Measurements from ENCODE around the gene GFI1.
"Not testable (repeated sequence)": the region's sequence is repeated elsewhere in the genome, so short reads cannot be mapped to it uniquely, and the experiment has no call there.

GFI1 gene

DNA sequence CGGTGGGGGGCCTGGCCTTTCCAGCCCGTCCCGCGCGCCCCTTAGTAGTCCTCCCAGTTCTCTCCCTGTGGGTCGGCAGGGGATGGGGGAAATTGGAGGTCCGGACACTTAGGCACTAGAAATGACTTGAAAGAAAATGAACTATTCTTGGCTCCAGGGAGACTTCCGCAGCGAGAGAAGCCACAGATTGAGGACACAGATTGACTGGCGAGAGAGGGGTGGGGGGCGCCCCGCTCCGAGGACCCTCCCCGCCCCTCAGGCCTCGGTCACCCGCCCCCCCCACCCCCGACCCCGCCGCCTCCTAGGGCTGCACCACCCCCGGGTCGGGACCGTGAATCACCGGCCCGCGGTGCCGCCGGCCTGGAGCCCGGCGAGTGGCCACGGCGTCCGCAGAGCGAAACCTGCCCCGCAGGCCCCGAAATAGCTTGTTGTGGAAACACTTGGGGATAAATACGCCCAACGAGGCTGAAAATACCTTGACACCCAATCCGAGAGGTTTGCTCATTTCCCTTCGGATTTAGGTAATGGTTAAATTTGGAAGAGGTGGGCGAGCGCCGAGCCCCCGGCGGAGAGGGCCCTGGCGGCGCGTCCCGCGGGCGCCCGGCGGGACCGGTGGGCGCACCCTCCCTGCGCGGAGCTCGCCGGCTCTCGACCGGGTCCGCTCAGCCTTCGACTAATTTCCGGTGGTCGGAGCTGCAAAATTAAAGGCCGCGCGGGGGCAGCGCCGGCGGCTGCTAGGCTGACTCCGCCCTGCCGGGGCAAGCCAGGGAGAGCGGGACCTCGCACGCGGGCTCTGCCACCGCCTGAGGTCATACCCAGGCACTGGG, at the start of gene GFI1:
Gene GFI1 (minus strand): TSS at position 675 of the 827 bp plus-strand sequence. CDS start 3,438 bp downstream, outside the sequence.
- FAIRE-seq = no peak

DNA sequence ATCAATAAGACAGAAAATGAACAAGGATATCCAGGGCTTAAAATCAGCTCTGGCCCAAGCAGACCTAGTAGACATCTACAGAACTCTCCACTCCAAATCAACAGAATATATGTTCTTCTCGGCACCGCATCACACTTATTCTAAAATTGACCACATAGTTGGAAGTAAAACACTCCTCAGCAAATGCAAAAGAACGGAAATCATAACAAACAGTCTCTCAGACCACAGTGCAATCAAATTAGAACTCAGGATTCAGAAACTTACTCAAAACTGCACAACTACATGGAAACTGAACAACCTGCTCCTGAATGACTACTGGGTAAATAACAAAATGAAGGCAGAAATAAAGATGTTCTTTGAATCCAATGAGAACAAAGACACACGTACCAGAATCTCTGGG, 45.6 kb upstream of the GFI1 start:
- FAIRE-seq = not testable (repeated sequence)

DNA sequence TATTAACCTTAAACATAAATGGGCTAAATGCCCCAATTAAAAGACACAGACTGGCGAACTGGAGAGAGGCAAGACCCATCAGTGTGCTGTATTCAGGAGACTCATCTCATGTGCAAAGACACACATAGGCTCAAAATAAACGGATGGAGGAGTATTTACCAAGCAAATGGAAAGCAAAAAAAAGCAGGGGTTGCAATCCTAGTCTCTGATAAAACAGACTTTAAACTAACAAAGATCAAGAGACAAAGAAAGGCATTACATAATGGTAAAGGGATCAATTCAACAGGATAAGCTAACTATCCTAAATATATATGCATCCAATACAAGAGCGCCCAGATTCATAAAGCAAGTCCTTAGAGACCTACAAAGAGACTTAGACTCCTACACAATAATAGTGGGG, 45.2 kb upstream of the GFI1 start:
- not testable (repeated sequence) for FAIRE-seq

DNA sequence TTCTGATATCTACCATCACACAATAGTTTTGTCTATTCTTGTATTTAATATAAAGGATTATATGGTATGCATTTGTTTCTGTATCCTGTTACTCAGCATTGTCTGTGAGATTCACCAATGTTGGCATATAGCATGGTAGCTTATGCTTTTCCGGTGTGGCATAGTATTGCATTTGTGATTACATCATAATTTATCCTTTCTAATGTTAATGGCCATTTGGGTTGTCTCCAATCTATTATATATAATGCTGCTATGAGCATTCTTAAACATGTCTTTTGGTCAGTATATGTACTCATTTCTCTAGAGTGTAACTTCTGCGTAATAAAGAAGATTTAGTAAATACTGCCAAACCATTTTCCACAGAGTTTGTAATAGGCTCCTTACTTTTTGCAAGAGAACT, 40.9 kb upstream of the GFI1 start:
- FAIRE-seq = no peak

DNA sequence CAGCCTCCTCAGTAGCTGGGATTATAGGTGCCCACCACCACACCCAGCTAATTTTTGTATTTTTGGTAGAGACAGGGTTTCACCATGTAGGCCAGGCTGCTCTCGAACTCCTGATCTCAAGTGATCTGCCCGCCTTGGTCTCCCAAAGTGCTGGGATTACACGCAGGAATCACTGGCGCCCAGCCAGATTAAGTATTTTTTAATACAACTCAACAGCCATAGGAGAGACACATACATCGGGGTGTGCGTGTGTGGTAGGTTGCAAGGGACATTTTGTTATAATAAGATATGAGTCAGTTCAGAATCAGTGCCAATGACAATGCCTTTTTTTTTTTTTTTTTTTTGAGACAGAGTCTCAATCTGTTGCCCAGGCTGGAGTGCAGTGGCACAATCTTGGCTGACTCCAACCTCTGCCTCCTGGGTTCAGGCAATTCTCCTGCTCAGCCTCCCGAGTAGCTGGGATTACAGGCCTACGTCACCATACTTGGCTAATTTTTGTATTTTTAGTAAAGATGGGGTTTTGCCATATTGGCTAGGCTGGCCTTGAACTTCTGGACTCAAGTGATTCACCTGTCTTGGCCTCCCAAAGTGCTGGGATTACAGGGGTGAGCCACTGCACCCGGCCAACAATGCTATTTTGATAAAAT, 38.3 kb upstream of the GFI1 start:
- FAIRE-seq = not testable (repeated sequence)

DNA sequence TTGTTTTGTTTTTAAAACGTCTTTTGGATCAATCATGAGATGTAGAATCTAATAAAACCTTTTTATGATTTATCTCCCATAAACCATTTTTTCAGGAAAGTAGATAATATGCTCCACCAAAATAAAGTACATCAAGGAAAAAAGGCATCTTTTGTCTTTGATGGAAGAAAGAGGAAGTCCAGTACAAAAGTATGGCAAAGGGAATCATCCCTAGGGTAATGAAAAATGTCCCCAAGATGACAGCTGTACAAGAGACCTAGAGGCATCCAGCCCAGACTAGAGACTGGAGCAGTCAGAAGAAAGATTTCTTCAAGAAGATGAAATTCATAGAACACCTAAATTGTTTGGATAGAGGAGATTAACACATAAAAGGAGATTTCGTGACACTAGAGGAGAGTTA, 32.3 kb upstream of the GFI1 start:
- no peak for FAIRE-seq

DNA sequence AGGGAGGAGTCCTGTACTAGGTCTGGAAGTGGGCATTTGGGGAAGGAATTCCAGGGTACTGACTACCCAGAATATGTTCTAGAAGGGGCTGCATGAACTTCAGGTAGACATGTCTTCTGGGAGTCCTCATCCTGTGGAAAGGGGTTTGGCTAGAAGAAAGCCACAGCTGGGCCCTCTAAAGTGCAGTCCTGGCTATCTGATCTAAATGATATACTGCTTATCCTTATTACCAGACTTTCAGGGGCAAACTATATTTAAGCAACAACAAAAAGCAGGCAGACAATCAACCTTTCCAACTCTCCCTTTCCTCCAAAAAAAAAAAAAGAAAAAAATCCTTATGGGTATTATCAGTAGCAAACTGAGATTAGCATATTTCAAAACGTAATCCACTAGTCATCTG, 29.8 kb upstream of the GFI1 start:
- no peak for FAIRE-seq

DNA sequence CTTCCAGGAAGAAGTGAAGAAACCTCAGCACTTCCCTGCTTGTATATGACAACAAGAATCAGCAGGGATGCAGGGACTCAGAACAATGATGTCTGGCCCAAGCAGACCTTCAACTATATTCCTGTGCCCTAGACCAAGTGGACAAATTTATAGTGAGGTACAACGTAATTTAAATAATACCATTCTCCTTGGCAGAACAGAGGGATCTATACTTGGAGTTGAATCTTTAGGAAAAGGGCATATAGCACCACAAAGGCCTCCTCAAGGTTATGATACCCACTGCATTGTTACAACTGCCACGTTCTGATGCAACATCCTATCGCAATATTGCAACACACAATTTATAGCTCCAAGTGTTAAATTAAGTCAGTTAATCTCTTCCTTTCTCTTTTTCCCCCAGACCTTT, 29.1 kb upstream of the GFI1 start:
- no peak for FAIRE-seq

DNA sequence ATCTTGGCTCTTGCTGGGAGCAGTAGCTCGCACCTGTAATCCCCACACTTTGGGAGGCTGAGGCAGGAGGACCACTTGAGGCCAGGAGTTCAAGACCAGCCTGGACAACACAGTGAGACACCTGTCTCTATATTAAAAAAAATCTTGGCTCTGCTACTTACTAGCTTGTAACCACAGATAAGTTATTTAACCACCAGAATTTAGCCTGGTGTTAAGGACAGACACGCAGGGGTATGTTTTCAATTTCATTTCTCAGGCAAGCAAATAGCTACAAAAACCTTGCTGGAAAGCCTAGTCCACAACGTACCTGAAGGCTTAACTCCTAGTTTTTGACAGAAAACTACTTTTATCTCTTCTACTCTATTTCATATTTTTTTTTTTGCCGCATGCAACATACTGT, 24.8 kb upstream of the GFI1 start:
- no peak for FAIRE-seq

DNA sequence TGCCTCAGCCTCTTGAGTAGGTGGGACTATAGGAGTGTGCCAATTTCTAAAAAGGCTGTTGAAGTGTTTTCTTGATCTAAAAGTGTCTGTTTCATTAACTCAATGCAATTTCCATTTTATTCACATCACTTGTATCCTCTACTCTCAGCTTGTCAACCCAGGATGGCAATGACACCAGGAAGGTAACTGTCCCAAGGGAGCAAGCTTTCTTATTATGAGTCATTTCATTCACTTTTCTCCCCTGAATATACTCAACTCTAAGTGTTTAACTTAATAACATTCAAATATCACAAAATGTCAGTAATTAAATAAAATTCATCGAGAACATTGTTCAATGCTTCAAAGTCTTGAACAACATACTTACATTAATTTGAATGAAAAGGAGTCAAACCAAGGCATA, 22.9 kb upstream of the GFI1 start:
- FAIRE-seq = no peak

DNA sequence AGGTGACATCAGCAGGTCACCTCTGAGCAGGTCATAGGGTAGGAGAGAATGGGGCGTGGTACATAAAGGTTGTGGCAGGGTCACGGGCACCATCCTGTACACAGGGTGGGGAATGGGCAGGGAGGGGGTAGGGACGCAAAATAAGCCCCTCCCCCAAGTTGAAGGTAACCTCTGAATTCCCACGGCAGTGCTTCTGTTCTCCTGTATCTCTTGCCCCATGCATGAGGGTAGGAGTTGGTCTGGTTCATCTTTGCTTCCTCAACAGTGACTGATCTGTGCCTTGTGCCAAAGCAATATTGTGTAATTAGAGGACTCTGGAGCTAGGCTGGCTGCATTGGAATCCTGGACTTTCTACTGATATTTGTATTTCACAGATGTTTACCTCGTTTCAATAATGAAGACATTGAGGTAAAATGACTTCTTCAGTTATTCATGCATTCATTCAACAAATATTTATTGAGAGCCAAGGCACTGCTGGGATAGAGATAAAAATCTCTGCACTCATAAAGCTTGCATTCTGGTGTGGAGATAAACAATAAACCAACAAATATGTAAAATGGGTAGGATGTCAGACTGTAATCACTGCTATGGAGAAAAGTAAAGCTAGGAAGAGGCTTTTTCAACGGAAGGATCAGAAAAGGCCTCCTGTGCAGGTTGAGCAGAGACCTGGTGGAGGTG, 18.4 kb upstream of the GFI1 start:
- no peak for FAIRE-seq

DNA sequence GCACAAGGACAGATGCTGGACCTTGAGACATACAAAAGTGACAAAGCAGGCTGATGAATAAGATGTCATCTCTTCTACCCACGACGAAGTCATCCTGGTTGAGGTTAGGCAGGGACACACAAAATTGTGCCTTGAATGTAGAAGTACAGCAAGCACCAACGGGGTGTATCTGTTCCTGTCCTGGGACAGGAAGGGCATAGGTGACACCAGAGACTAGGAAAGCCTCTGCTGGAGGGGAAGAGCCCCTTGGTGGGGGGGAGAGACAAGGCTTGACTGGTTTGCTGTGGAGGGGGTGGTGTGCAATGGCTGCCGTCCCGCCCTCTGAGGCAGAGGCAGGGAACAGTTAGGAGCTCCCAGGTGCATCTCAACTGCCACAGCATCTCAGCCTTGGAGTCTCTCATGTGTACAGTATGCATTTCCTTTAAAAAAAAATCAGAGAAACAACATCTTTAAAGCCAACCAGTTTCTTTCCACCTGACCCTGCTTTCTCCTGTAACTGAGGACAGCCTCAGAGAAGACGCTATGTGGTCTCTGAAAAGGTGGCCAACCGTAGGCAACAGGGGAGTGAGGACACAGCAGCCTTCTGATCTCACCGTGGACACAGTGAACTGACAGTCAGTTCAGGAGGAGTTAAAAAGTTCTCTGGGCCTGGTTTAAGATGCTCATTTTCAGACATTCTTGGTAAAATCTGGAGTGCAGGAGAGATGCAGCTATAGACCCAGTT, 17.7 kb upstream of the GFI1 start:
- FAIRE-seq = no peak

DNA sequence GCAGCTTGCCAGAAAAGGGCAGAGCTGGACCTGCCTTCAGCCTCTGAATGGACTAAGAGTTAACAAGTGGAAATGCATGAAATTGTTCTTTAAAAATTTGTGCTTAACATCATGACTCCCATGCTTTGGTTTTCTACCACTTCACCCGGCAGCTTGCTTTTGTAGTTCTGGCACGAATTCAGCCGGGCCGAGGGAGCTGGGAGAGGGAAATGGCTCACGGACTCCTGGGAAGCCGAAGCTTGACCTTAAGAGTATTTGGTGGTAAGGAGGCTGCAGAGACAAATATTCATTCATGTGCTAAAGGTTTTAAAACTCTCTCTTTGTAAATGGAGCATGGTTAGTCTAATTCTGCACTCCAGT, 17.2 kb upstream of the GFI1 start:
- no peak for FAIRE-seq

DNA sequence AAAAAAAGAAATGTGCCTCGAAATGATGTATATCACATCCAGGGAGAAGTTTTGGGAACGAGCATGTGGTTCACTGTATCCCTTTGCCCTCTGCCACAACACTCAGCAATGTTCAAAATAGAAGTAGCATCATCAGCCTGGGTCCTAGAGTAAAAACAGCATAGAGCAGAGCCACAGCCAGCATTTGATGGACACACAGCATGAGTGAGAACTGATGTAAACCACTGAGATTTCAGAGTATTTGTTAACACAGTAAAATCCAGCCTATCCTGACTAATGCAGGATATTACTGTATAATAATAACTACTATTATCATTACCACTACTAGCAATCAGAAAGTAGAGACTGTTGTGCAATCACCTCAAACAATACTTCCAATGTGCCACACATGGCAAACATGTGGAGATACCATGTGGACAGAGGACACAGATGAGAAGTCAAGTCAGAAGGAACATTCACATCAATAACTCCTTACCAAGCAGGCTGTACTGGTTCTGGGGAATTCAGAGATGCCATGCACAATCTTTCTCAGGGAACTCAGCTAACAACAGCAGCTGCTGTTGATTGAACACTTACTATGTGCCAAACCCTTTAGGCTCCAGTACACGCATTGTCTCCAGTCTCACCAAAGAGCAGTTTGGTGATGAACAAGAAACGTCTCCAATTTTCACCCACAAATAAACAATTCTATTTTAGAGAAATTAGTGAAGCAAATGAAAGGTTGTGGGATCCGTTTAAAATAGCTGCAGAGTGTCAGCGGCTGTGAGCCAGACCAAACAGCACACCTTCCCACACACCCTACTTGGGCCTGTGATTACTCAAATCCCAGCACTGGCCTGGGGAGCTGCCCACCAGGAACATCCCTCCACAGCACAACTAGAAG, 16.6 kb upstream of the GFI1 start:
- FAIRE-seq = no peak

DNA sequence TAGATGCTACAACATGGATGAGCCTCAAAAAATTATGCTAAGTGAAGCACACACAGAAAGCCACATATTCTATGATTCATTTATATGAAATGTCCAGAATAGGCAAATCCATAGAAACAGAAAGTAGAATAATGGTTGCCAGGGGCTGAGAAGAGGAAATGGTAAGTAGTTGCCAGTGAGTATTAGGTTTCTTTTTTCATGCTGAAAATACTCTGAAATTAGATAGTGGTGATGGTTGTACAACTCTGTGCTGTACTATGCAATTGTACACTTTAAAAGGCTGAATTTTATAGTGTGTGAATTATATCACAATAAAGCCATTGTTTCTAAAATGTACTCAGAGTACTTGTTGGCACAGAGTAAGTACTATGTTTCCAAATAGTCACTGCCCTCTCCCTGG, 15.5 kb upstream of the GFI1 start:
- no peak for FAIRE-seq

DNA sequence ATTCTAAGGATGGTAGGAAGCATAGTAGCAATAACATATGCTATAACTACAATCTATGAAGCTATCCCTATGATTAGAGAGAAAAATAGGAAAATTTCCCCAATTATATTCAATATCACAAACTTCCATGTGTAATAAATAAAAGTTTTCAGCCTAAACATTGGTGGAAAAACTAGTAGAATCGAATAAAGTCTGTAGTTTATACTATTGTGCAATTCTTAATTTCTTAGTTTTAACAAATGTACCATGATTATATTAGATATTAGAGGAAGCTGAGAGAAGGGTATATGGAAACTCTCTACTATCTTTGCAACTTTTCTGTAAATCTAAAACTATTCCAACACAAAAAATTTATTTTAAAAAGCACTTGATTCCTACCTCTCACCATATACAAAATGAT, 13.8 kb upstream of the GFI1 start:
- no peak for FAIRE-seq

DNA sequence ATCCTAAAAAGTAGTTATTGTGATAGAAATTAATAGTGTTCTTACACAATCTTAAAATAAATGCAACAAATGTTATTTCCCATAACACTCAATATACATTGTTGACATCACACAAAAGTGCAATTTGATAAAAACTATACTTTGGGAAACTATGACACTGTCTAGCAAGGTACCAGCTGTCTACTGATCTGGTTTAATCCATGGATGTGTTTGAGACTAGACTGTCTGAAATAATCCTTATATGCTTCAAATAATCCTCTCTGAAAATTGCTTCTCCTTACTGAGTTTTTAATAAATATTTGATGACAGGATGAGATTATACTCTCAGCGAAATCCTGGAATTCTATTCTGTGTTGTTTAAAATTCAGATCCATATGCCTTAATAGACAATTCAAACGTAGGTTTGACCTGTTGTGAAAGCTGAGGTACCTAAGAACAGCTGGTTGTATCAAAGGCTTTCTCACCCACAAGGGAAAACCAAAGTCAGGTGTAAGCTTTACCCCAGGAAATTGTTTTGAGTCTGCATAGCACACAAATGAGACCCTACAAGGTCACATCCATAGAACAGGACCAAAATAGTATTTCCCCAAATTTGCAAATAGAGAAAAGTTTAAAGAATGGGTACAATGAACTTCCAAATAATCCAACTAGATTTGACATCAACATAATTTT, 8.8 kb upstream of the GFI1 start:
- FAIRE-seq = no peak

DNA sequence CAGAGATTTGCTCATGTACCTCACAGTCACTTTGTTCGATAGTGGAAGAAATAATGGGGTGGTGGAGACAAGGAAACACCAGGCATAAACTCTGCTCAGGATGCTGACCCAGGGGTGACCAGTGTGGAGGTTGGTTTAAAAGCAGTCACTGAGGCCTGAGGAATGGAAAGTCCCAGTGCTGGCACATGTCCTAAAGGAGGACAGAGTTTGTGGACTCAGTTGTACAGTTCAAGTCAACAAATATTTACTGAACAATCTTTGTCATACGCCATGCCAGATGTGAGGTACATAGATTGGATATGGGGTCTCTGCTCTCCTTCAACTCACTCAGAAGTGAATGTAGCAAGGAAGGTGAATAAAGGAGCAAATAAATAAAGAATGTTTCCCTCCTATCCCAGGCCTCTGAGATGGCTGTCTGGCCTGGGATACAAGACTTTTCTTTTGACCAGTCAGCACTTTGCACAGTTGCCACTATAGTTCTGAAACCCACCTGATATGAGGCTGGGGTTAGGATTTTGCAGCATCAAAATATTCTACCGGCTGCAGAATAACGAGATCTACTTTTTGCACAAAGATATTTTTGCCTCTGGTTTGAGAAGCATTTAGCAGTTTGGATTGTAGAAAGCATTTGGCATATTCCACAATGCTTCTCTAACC, 7.9 kb upstream of the GFI1 start:
- FAIRE-seq = no peak

DNA sequence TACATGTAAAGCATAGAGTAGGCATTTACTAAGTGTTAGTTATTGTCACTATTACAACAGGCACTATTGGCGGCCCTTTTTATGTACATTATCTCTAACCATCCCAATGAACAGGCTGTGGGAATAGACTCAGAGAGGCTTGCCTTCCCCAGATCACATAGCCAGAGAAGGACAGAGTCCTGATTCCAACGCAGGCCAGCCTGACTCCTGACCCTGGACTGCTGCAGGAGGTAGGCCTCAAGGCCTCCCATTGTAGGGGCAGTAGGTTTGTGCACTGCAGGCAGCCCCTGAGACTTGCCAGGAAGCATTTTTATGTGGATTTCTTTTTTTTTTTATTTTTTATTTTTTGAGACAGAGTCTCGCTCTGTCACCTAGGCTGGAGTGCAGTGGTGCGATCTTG, 6.4 kb upstream of the GFI1 start:
- FAIRE-seq = no peak

DNA sequence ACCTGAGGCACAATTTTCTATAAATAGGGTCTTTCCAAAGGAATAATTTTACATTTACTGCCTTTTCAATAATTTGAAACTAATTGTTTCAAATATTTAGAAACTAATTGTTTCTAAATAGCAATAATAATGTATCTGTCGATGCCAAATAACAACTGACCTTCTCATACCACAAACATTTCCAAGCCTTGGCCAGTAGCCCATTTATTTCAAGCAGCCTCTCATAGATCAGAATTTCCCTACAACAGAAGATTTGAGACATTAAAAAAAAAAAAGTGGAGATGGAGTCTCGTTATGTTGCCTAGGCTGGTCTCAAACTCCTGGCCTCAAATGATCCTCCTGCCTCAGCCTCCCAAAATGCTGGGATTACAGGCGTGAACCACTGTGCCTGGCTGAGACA, 2.1 kb upstream of the GFI1 start:
- FAIRE-seq = no peak

DNA sequence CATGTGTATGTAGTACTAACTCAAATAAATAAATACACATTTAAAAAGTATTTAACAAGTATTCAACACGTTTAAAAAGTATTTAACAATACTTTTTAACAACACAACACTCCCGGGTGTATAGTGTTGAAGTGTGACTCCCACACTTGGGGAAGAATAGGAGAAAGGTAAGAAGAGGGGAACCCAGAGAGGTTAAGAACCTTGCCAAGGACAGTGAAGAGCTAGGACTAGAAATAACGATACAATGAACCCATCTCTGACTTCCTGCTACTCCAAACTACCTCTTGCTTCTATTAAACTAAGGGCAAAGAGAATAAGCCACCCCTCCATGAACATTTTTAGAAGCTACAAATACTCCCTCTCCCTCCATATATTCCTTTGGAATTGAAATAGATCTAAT, 1.7 kb upstream of the GFI1 start:
- no peak for FAIRE-seq

Measured in islet of Langerhans (tissue), 1 donor.